ENCODE measurements around the gene RSF1. TPM values are rescaled to one million over a fixed set of nuclear protein-coding genes. Genes with fewer than 3 reads are reported as not detected.

Gene RSF1
- total RNA-seq, 1 donor from 2014 or later: 45.5 TPM

DNA sequence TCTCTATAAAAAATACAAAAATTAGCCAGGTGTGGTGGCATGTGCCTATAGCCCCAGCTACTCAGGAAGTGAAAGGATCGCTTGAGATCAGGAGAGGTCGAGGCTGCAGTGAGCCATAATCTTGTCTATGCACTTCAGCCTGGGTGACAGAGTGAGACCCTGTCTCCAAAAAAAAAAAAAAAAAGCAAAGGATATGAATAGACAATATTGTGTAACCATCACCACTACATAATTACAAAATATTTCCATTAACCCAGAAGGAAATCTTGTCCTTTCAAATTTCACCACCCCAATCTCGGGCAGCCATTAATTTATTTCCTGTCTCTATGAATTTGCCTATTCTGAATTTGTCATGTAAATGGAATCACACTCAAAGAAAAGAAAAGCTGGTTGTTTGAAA, 21.2 kb downstream of the RSF1 start:
- Mint-ChIP-seq H3K4me3 (ENCODE audit: low read depth) (no peak overlapping the region), H3K9me3 (peaks cover 5% of the 10 kb centered on the region), H3K27ac (no peak overlapping the region), H3K36me3 (ENCODE audit: low read depth) (peaks cover 29% of the 10 kb centered on the region), H3K4me1 (ENCODE audit: low read depth) (peaks cover 19% of the 10 kb centered on the region), H3K27me3 (ENCODE audit: low read depth) (no peaks in the 10 kb centered on the region)
- DNase-seq (ENCODE audit: low spot score): no peak
- intact Hi-C loops (cut with micrococcal nuclease): no loop called here

DNA sequence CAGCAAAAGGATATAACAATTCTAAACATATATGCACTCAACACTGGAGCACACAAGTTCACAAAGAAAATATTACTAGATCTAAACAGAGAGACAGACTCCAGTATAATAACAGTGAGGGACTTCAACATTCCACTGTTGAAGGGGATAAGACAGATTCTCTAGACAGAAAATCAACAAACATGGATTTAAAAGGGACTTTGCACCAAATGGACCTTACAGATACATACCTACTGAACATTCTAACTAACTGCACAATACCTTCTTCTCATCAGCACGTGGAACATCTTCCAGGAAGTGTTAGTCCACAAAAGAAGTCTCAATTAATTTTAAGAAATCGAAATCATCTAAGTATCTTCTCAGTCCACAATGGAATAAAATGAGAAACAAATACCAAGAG, 26.6 kb downstream of the RSF1 start:
- Mint-ChIP-seq H3K27me3 (ENCODE audit: low read depth) (no peaks in the 10 kb centered on the region), H3K36me3 (ENCODE audit: low read depth) (peaks cover 68% of the 10 kb centered on the region), H3K27ac (no peak overlapping the region), H3K4me3 (ENCODE audit: low read depth) (no peak overlapping the region), H3K4me1 (ENCODE audit: low read depth) (peaks cover 17% of the 10 kb centered on the region), H3K9me3 (peaks cover 39% of the 10 kb centered on the region)
- no peak for DNase-seq (ENCODE audit: low spot score)
- intact Hi-C loops (cut with micrococcal nuclease): no loop called here

DNA sequence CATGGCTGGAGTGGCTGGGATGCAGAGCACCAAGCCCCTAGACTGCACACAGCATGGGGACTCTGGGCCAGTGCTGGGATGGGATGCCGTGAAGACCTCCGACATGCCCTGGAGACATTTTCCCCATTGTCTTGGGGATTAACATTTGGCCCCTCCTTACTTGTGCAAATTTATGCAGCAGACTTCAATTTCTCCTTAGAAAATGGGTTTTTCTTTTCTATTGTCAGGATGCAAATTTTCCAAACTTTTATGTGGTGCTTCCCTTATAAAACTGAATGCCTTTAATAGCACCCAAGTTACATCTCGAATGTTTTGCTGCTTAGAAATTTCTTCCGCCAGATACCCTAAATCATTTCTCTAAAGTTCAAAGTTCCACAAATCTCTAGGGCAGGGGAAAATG, 29.2 kb downstream of the RSF1 start:
- Mint-ChIP-seq H3K4me3 (ENCODE audit: low read depth) (no peak overlapping the region), H3K27me3 (ENCODE audit: low read depth) (no peaks in the 10 kb centered on the region), H3K9me3 (peaks cover 39% of the 10 kb centered on the region), H3K4me1 (ENCODE audit: low read depth) (peaks cover 23% of the 10 kb centered on the region), H3K27ac (no peak overlapping the region), H3K36me3 (ENCODE audit: low read depth) (peaks cover 51% of the 10 kb centered on the region)
- DNase-seq (ENCODE audit: low spot score): no peak
- intact Hi-C loops (cut with micrococcal nuclease): no loop called here

DNA sequence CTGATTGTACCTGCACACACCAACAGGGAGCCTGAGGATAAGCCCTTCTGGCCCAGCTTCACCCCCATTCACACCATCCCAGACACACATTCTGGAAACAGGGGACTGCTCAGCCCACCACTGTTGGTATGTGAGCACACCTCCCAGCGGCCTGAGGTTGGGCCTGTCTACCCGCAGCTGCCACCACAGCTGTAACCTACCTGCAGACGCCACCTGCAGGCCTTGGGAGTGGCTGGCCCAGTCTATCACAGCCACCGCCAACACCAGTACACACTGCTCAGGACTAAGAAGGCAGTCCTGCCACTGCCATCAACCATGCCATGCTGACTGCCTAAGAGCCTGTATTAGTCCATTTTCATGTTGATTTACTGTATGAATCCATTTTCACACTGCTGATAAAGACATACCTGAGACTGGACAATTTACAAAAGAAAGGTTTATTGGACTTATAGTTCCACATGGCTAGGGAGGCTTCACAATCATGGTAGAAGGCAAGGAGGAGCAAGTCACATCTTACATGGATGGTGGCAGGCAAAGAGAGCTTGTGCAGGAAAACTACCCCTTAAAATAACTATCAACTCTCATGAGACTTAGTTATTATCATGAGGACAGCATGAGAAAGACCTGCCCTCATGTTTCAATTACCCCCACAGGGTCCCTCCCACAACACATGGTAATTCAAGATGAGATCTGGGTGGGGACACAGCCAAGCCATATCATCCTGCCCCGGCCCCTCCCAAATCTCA, 30.6 kb downstream of the RSF1 start:
- Mint-ChIP-seq H3K27ac (no peak overlapping the region), H3K9me3 (peaks cover 39% of the 10 kb centered on the region), H3K4me1 (ENCODE audit: low read depth) (peaks cover 23% of the 10 kb centered on the region), H3K36me3 (ENCODE audit: low read depth) (peaks cover 49% of the 10 kb centered on the region), H3K4me3 (ENCODE audit: low read depth) (no peak overlapping the region), H3K27me3 (ENCODE audit: low read depth) (no peaks in the 10 kb centered on the region)
- no peak for DNase-seq (ENCODE audit: low spot score)
- intact Hi-C loops (cut with micrococcal nuclease): no loop called here

DNA sequence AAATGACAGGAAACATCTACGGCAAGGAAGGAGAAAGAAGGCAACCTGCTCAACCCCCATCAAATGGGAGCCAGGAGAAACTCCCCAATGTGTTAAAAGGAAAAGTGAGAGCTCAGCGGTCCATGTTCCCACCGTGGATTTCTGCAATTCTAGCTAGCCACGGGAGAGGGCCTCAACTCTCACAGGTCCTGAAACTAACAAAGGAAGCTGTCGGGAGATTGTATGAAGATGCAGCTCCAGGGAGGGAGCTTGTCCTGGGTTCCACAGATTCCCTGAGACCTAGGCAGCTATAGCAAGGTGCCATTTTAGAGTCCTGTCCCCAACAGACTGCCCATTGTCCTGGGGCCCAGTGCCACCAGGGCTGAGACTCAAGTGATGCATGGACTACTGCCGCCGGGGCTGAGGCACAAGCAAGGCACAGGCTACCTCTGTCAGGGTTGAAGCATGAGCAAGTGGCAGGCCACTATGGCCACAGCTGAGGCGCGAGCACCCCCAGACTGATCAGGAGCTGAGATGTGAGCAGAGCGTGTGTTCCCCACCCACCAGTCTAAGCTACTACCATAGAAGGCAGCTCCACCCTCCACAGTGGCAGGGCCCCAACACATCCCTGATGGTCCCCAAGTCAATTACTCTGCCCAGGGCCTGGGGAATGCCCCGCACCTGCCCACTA, 31.3 kb downstream of the RSF1 start:
- no peak overlapping the region for H3K27ac Mint-ChIP-seq
- peaks cover 18% of the 10 kb centered on the region for H3K4me1 Mint-ChIP-seq (ENCODE audit: low read depth)

DNA sequence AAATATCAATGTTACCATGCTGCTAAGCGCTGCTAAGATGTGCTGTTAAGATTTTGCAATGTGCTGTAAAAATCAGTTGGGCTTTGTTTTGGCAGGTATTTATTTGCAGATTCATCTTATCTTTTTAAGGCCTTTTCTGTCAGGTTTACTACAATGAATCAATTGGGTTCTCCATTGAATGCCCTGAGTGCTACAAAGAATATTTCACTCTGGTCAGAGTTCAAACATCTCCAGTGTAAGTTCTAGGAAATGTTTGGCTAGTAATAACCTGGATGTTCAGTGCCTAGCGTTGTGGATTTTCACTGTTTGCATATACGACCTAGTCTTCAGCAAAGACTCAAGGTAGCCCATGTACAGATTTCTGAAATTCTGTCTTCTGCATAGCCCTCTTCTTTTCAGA, 36.0 kb downstream of the RSF1 start:
- Mint-ChIP-seq H3K27ac (no peak overlapping the region), H3K27me3 (ENCODE audit: low read depth) (no peaks in the 10 kb centered on the region), H3K4me3 (ENCODE audit: low read depth) (no peak overlapping the region), H3K4me1 (ENCODE audit: low read depth) (peaks cover 18% of the 10 kb centered on the region), H3K36me3 (ENCODE audit: low read depth) (peaks cover 6% of the 10 kb centered on the region), H3K9me3 (no peaks in the 10 kb centered on the region)
- no peak for DNase-seq (ENCODE audit: low spot score)
- intact Hi-C loops (cut with micrococcal nuclease): loop anchor here (5.0 kb wide), 1 partner anchor 38 kb away; the partner anchor contains the start of genes AAMDC and RSF1

More for the DNA sequence above, 31.3 kb downstream of the RSF1 start:
- DNase-seq (ENCODE audit: low spot score): no peak
- peaks cover 34% of the 10 kb centered on the region for H3K9me3 Mint-ChIP-seq
- no peaks in the 10 kb centered on the region for H3K27me3 Mint-ChIP-seq (ENCODE audit: low read depth)
- intact Hi-C loops (cut with micrococcal nuclease): no loop called here
- peaks cover 42% of the 10 kb centered on the region for H3K36me3 Mint-ChIP-seq (ENCODE audit: low read depth)
- no peak overlapping the region for H3K4me3 Mint-ChIP-seq (ENCODE audit: low read depth)

DNA sequence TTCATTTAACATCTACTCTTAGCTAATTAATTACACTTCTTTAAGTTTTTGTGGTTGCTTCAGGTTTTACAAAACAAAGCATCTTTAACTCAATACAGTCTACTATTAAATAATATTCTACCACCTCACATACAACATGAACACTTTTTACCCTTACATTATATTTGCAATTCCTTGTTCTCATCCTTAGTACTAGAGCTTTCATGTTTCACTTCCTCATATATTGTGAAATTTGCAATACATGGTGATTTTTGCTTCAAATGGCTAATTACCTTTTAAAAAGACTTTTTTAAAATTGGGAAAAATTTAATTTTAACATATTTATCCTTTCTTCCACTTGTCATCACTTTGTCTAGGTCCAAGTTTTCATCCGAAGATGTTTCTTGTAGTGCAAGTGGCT, 37.5 kb downstream of the RSF1 start:
- Mint-ChIP-seq H3K27ac (no peak overlapping the region), H3K4me3 (ENCODE audit: low read depth) (no peak overlapping the region), H3K9me3 (no peaks in the 10 kb centered on the region), H3K4me1 (ENCODE audit: low read depth) (peaks cover 13% of the 10 kb centered on the region), H3K36me3 (ENCODE audit: low read depth) (peaks cover 6% of the 10 kb centered on the region), H3K27me3 (ENCODE audit: low read depth) (no peaks in the 10 kb centered on the region)
- no peak for DNase-seq (ENCODE audit: low spot score)
- intact Hi-C loops (cut with micrococcal nuclease): loop anchor here (5.0 kb wide), 1 partner anchor 39 kb away; the partner anchor contains the start of genes AAMDC and RSF1

DNA sequence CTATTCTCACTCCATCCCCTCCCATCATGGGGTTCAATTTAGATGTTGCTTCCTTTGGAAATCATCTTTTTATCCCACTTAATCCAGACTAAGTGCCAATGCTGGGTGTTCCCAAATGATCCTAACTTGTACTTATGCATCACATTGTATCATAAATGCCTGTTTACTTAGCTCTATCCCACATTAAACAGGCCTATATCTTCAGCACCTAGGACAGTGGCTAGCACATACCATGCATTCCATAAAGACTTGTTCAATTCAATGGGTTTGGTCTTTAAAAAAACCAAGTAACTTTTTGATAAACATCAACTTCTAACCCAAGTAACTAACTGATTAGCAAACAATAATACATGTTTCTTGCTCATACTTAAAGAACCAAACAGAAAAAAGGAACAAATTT, 40.6 kb downstream of the RSF1 start:
- intact Hi-C loops (cut with micrococcal nuclease): loop anchor here (5.0 kb wide), 2 partner anchors 42 to 607 kb away; partner anchors contain the start of genes AAMDC and RSF1
- H3K36me3 Mint-ChIP-seq (ENCODE audit: low read depth): peaks cover 9% of the 10 kb centered on the region
- no peak overlapping the region for H3K4me3 Mint-ChIP-seq (ENCODE audit: low read depth)
- H3K4me1 Mint-ChIP-seq (ENCODE audit: low read depth): peaks cover 9% of the 10 kb centered on the region
- H3K9me3 Mint-ChIP-seq: no peaks in the 10 kb centered on the region
- no peak overlapping the region for H3K27ac Mint-ChIP-seq
- H3K27me3 Mint-ChIP-seq (ENCODE audit: low read depth): no peaks in the 10 kb centered on the region
- no peak for DNase-seq (ENCODE audit: low spot score)

DNA sequence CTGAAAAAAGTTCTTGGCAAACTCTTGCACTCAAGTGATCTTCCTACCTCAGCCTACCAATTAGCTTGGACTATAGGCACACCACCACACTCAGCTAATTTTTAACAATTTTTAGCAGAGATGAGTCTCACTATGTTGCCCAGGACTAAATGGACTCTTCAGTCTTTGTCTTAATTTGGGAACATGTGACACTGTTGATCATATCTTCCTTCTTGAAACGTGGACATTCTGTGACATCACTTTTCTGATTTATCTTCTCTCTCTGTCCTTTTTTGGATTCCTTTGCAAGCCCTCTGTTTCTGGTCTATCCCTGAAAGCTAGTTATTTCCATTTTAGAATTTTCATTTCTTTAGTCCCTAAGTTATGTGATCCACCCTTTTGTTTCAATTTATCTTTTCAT, 42.0 kb downstream of the RSF1 start:
- intact Hi-C loops (cut with micrococcal nuclease): loop anchor here (5.0 kb wide), 1 partner anchor 609 kb away; no protein-coding TSS in a partner anchor
- H3K36me3 Mint-ChIP-seq (ENCODE audit: low read depth): peaks cover 9% of the 10 kb centered on the region

DNA sequence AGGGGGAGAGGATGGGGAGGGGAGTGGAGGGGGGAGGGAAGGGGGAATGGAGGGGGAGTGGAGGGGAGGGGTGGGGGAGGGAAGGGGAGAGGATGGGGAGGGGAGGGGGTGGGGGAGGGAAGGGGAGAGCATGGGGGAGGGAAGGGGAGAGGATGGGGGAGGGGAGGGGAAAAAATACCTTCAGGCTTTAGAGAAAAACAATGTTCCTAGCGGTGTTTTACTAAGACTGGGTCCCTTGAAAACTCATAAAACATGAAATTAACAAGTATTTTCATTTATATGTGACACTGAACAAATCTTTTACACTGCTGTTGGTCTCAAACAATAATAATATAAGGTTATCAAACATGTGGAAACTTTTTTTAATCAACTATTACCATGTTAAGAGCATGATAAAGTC, 42.4 kb downstream of the RSF1 start:
- Mint-ChIP-seq H3K4me1 (ENCODE audit: low read depth) (peaks cover 9% of the 10 kb centered on the region), H3K9me3 (no peaks in the 10 kb centered on the region), H3K27ac (no peak overlapping the region), H3K4me3 (ENCODE audit: low read depth) (no peak overlapping the region), H3K36me3 (ENCODE audit: low read depth) (peaks cover 8% of the 10 kb centered on the region), H3K27me3 (ENCODE audit: low read depth) (no peaks in the 10 kb centered on the region)
- DNase-seq (ENCODE audit: low spot score): no peak
- intact Hi-C loops (cut with micrococcal nuclease): loop anchor here (5.0 kb wide), 1 partner anchor 609 kb away; no protein-coding TSS in a partner anchor

More for the DNA sequence above, 42.0 kb downstream of the RSF1 start:
- Mint-ChIP-seq H3K9me3 (no peaks in the 10 kb centered on the region), H3K27ac (peak overlapping the region; percentile 60), H3K4me3 (ENCODE audit: low read depth) (no peak overlapping the region), H3K4me1 (ENCODE audit: low read depth) (peaks cover 9% of the 10 kb centered on the region), H3K27me3 (ENCODE audit: low read depth) (no peaks in the 10 kb centered on the region)
- no peak for DNase-seq (ENCODE audit: low spot score)

DNA sequence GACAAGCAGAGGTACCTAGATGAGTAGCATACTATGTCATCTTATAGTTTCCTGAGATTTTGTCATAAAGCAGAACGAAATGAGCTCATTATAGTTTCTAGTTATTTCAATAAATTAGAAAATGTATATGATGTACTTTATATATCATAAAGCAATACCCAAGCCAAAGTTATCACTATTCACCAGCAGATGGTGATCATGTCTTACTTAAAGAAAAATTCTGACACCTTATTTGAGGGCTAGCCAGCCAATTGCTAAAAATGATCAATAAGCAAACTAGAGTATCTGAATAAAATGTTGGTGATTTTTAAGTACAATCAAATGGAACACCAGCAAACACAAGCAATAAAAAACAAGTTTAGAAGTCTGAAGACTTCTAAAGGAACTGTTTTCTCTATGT, 44.1 kb downstream of the RSF1 start:
- no peak for DNase-seq (ENCODE audit: low spot score)
- no peaks in the 10 kb centered on the region for H3K9me3 Mint-ChIP-seq
- no peak overlapping the region for H3K4me3 Mint-ChIP-seq (ENCODE audit: low read depth)
- no peaks in the 10 kb centered on the region for H3K27me3 Mint-ChIP-seq (ENCODE audit: low read depth)
- peaks cover 19% of the 10 kb centered on the region for H3K4me1 Mint-ChIP-seq (ENCODE audit: low read depth)
- peaks cover 4% of the 10 kb centered on the region for H3K36me3 Mint-ChIP-seq (ENCODE audit: low read depth)
- intact Hi-C loops (cut with micrococcal nuclease): loop anchor here (2.0 to 5.0 kb wide), 2 partner anchors 222 to 611 kb away; no protein-coding TSS in a partner anchor
- H3K27ac Mint-ChIP-seq: no peak overlapping the region

DNA sequence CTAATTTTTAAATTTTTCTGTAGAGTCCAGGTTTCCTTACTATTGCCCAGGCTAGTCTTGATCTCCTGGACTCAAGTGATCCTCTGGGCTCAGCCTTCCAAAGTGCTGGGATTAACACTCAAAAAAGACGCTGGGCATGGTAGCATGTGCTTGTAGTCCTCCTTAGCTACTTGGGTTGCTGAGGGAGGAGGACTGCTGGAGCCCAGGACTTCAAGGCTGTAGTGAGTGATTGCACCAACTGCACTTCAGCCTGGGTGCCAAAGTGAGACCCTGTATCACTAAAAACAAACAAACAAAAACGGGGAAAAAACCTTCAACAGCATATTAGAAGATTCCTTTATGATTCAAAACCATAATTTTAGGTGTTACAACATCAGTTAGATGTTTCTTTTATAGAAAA, 44.6 kb downstream of the RSF1 start:
- no peak overlapping the region for H3K27ac Mint-ChIP-seq
- no peaks in the 10 kb centered on the region for H3K9me3 Mint-ChIP-seq
- H3K27me3 Mint-ChIP-seq (ENCODE audit: low read depth): no peaks in the 10 kb centered on the region
- peaks cover 24% of the 10 kb centered on the region for H3K4me1 Mint-ChIP-seq (ENCODE audit: low read depth)
- intact Hi-C loops (cut with micrococcal nuclease): loop anchor here (2.0 to 5.0 kb wide), 2 partner anchors 223 to 611 kb away; no protein-coding TSS in a partner anchor
- no peak for DNase-seq (ENCODE audit: low spot score)
- no peak overlapping the region for H3K4me3 Mint-ChIP-seq (ENCODE audit: low read depth)
- H3K36me3 Mint-ChIP-seq (ENCODE audit: low read depth): peaks cover 7% of the 10 kb centered on the region

DNA sequence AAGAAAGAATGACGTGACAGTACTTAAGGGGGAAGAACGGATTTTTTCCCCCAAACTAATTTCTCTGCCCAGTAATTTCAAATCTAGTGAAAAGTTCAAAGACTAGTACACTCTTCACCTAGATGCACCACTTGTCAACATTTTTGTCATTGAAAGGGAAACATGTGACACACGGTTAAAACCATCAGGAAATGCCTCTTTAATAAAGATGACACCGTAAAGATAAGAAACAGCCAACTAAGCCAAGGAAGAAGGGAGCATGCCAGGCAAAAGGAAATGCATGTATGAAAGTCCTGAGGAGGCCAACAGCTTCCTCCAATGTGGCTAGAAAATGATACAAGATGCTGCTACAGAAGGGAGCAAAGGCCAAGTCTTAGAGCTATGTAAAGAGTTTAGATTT, 49.4 kb downstream of the RSF1 start:
- intact Hi-C loops (cut with micrococcal nuclease): no loop called here
- H3K36me3 Mint-ChIP-seq (ENCODE audit: low read depth): peaks cover 10% of the 10 kb centered on the region
- H3K9me3 Mint-ChIP-seq: no peaks in the 10 kb centered on the region
- no peak overlapping the region for H3K27ac Mint-ChIP-seq
- H3K4me3 Mint-ChIP-seq (ENCODE audit: low read depth): no peak overlapping the region
- no peak for DNase-seq (ENCODE audit: low spot score)
- H3K27me3 Mint-ChIP-seq (ENCODE audit: low read depth): no peaks in the 10 kb centered on the region
- H3K4me1 Mint-ChIP-seq (ENCODE audit: low read depth): peaks cover 26% of the 10 kb centered on the region

Measured in activated T-helper 2 cell treated with anti-CD3 and anti-CD28 coated beads, Interferon-gamma antibody, Interleukin-2, Interleukin-4, amounts not matched to agents 10 μg/mL and 5 μg/mL and 100 μg/mL, durations not matched to agents 14 hours and 24 hours and 36 hours (primary cell).